HG02623 (cell line): Measurements from ENCODE around the gene EHD3.

Experiments
- ATAC-seq: cut with Tn5 transposase; IDR thresholded peaks from one replicate; pipeline ENCODE4 v1.9.1; 2021; ENCODE audit warnings: moderate library complexity; ENCODE audit not compliant: unreplicated experiment

EHD3 gene

DNA sequence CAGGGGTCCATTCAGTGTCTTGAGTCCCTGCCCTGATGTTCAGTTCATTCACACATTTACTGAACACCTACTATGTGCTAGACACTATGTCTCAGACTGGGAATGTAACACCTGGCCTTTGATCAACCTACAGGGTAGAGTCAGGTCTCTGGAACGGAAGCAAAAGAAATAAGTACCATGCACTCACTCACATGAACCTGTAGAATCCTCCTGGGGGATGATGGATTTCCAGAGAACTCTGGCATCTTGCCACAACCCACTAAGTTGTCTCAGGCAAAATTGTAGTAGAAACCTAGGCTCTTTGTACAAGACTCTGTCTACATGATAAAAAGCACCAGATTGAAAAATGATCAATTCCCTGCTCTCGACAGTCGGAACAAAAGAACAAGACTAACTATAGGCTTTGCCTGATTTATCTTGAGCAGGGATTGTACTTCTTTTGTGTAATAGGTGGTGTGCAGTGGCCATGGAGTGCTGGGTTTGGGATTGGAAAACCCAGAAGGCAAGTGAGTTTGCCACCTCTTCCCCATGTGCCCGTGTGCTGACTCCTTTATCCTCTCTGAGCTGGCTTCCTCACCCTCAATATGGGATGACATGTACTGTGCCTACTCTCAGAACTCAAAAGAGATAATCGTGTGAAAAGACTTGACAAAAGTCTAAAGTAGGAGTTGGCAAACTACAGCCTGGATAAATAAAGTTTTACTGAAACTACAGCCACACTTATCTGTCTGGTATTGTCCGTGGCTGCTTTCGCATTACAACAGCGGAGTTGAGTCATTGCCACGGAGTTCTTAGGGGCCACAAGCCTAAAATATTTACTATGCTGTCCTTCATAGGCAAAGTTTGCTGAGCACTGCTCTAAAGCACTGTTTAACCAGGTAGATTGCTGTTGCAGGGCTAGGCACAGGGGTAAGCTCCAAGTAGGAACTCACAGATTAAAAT, 21.0 kb upstream of the EHD3 start:
- no peak for ATAC-seq

DNA sequence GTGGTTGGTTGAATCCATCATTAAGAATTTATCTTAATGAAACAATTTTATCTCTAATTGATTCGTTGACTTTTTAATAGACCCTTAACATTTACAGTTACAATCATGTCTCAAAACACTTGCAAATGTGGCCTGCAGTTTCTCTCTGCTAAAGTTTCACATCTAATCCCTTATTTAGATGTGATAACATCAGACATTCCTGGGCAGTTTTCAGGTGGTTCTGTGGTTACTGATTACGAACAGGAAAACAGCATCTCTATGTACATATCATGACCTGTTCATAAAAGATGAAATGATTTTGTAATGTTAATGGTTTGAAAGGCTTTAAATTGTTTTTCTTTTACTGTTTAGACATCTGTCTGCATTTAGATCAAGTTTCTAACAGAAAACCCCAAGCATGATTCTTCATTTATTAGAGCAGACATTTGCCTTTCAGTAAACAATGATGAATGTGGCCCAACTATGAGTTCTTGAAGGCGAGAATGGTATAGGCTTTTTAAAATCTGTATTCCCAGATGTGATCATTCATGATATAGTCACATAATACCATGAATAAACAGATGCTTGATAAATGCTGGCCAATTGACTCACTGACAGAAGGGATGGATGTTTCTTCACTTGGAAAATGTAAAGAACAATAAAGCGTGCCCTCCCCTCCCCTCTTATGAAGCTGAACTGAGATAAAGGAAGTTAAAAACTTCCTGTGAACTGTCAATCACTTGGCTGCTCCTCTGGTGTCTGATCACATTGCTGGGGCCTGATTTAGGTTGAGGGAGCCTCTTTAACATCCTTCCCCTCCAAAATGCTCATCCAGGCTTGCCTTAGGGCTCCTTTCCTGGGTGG, 20.1 kb upstream of the EHD3 start:
- no peak for ATAC-seq

DNA sequence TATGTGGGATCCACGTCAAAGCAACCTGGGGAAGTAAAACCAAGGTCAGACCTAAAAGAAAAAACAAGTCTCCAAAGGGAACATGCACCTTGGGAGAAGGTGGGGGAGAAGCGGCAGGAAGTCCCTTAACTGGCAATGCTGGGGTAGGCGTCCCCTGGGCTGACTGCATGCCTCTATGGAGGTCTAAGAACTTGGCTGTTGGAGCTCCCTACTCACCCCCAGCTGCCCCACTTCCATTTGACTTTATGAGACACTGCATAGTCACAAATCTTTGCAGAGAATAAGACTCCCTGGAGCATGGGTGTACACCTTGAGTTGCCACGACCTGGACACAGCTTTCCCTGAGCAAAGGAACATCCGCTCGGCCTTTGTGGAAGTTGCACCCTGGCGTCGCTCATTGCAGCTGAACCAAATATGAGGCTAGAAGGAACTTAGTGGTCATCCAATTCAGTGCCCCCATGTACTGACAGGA, 19.5 kb upstream of the EHD3 start:
- ATAC-seq: no peak

DNA sequence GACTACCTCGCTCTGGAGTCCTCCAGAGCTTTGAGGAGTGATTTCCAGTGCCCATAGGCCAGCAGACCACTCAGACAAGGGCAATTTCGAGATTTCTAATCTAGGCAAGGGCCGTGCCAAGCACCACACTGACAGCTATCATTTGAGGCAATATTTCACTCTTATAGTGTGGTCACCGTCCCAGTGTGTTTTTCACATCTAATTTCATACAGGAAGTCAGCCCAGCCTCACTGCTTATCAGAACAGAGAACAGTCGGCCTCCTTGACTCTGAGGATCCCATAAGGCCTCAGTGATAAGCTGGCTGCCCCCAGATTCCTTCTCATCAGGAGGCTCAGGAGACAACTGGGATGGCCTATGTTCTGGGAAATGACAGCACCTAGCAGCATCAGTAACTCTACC, 17.2 kb upstream of the EHD3 start:
- peak; percentile 40 for ATAC-seq

GRCh38 chr2:31217465-31218200, 16.3 kb upstream of the EHD3 start, which contains the start of gene CAPN14:
Gene CAPN14, minus strand, starts transcription at chr2:31217515. Its CDS starts 12,068 bp downstream, at chr2:31205447.
- no peak for ATAC-seq

DNA sequence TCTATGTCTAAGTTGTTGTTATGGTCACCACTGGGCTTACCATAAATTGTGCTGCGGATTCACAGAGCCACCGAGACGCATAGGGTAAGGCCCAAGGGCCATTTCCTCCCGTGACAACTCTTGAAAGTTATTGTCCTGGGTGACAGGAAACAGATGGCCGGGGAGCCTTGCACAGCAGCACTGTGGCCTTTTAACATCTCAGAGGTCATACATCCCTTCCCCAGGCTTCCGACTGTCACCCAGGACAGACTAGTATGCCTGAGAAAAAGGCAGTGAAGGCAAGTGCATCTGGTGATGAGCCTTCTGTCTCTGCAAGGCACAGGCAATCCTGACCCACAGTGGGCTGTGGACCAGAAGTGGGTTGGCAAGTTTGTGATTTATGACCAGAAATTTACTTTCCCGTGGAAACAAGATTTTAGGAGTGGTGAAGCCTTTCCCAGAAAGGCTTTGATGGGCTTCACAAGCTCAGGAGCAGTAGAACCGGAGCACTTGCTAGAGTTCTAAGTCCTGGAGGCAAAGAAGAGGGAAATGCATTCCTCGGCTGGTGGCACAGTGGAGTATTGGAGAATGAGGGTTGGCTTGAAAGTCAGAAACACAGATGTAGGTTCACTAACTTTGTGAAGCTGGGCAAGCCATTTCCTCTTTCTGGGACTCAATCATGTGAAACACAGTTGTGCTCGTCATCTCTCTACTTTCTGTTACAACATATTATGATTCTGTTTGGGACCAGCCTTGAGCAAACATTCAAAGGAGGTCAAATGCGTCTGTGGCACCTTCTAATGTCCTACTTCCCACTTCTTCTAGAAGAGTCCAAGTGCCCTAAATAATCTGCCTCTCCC, 14.6 kb upstream of the EHD3 start:
- ATAC-seq: peak; percentile 76

DNA sequence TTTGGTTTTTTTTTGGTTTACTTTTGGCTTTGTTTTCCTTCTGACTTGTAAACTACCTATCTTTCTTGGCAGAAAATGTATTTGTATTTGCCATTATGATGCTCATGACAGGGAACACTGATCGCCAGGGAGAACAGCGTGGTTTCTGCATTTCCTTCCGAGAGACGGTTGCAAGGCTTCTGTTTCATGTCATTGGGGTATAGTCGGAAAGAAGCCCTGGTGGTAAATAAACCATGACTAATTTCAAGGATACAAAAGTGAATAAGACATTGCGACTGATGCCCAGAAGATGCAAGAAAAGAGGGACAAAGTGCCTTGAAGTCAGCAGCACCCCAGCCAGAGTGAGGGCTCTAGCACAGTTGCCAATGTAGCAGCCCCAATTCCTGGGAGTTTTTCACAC, 12.4 kb upstream of the EHD3 start:
- no peak for ATAC-seq

- ATAC-seq: no peak
Measured at GRCh38 chr2:31222071-31222470, 11.9 kb upstream of the EHD3 start.

GRCh38 chr2:31223026-31223425, 10.9 kb upstream of the EHD3 start:
- ATAC-seq: no peak

DNA sequence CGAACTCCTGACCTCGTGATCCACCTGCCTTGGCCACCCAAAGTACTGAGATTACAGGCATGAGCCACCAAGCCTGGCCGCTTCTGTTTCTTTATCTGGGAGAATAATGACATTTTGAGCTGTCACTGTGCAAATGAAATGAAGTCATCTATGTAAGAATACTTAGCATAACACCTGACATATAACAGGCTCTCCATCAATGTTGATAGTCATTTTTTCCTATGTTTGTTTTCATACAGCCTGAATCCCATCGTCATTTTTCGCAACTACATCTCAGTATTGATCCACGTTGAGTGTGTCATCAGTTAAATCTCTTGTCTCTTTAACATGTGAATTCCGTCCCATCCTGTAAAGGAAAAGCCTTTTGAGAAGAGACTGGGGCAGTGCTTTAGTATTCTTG, 10.2 kb upstream of the EHD3 start:
- no peak for ATAC-seq

GRCh38 chr2:31226266-31226665, 7.7 kb upstream of the EHD3 start:
- no peak for ATAC-seq

DNA sequence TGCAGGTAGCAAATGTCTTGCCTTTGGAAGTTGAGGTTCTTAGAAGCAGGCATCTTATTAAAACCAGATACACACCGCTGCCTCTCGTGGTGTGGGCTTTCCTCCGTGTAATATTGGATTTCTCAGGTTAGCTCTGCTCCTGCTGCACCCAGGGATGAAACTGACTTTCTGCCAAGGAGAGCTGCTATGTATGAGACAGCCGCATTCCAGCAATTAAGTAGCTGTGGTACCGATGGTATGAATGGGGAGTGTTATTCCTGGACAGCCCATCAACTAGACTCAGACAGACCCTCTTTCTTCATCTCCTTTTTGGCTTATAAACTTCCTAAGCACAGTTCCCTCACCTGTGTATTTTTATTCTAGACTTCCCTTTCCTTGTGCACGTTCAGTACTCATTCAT, 6.8 kb upstream of the EHD3 start:
- no peak for ATAC-seq

DNA sequence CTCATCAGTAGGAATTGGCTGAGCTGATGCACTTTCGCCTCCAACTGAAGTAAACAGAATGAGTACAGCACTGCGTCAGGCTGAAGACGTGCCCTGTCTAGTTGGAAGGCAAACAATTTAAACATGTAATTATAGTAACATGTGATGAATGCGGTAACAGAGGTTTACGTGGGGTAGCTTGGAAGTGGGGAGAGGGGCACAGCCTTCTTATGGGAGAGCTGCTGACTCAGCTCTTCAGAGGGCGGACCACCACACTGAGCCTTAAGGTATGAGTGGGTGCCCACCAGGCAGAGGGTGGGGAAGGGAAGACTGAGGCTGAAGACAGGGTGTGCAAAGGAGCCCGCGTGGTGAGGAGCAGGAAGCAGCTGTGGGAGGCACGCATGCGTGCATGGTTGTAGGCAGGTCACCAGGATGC, 6.2 kb upstream of the EHD3 start:
- ATAC-seq: no peak

DNA sequence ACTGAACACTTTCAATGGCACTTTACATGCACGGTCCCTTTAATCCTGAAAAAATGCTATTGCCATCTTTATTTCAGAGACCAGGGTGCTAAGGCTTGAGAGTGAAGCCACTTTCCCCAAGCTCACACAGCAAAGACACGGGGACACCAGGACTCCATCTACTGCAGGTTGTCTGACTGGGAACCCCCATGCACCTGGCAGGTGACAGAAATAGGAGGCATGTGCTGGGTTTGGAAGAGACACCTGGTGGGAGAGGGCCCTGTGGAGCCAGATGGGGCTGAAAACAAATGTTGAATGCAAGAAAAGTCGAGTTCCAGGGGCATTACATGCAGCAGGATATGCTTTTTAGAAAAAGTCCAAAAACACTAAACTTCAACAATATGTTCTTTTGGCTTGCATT, 5.2 kb upstream of the EHD3 start:
- ATAC-seq: no peak

DNA sequence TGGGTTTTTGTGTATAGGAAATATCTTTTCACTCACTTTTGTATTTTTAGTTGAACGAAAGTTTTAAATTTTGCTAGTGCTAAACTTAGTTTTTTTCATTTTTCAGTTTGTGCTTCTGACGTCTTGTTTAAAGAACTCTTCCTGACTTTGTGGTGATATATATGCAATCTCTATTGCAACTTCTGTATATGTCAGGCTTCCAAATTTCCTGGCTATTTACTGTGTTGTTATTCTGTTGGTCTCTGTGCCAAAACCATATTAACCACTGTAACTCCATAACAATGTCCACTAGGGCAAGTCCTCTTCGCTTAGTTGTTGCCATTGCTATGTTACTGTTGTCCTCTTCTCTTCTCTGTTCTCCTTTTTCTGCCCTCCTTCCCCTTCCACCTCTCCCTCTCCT, 3.2 kb upstream of the EHD3 start:
- no peak for ATAC-seq

DNA sequence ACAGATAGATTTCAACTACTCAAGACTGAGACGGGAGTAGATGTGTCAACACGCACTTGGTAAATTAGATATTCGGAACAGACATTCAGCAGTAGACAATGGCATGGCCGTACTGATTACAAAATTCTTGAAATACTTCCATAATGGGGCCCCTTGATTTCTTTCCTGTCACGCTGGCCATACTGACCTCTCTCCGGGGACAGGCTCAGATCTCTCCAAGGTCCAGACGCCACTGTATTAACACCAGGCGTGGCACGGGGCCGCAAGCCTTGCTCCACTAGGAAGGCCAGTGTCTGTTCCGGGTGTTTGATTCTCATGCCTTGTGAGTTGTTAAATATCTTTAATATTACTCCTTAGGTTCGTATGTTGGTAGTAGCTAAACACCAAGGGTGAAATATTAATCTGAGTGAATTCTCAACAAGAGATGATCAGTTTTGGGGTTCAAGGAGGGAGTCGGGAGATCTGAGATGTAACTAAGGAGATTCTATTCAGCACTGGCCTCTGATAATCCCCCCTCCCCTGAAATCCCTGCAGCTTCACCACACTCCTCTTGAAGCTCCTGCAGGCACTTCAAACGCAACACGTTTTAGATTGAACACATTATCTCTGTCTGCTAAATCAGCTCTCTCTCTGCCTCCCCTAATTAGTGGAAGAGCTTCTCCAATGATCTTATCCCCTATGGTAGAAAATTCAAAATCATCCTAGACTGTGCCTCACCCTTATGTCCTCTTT, 2.2 kb upstream of the EHD3 start:
- ATAC-seq: no peak

DNA sequence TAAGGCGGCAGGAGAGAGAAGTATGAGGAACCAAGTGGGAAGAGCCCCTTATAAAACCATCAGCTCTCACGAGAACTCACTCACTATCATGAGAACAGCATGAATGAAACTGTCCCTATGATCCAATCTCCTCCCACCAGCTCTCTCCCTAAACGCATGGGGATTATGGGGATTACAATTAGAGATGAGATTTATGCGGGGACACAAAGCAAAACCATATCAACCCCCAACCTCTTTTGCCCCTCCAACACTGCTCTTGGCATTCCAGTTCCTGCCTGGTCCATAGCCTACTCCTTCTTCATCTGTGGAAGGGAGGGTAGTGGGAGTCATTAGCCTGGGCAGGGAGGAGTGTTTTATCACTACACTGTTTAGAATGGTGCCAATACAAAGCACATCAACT, 1.4 kb upstream of the EHD3 start:
- ATAC-seq: no peak

GRCh38 chr2:31233231-31233630, 721 bp upstream of the EHD3 start:
- ATAC-seq: no peak

DNA sequence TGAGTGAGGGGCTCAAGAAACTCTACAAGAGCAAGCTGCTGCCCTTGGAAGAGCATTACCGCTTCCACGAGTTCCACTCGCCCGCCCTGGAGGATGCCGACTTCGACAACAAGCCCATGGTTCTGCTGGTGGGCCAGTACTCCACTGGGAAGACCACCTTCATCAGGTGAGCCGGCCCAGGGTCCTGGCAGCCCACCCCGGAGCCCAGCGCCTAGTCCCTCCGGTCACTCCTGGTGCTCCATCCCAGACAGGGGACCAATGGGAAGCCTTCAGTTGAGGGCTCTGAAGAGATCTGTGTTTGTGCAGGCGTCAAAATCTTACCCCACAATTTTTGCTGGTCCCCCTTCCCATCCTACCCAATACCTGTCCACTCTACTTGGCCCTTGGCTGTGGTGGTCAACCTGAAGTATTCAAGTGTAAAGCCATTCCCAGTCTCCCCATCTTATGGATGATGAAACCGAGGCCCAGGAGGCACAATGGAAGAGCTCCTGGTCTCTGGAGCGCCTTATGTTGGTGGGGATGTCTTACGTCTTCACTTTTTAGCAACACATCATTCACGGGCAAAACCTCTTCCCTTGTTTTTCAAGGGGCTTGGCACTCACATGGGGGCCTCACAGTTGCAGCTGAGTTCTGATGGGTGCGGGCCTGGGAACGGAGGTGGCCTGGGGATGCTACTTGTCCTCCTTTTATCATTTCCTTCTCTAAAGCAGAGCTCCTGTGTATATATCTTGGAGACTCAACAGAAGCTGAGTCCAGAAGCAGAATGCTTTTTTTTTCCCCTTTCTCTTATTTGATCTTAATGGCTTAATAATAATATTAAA, 941 bp downstream of the EHD3 start:
- no peak for ATAC-seq
